ENCODE data around the gene RASEF.

GRCh38 chr9:83034026-83034425, 28.9 kb downstream of the RASEF start:
- no peak for TF ChIP-seq POLR2AphosphoS5 (IDR thresholded peaks at IDR 0.05)
- no peak for TF ChIP-seq CTCF (IDR thresholded peaks at IDR 0.05)

Measured in stomach (tissue), 4 donors.